Posterior cingulate gyrus (tissue), 11 donors: ENCODE results near the gene LYPLA2.
"Not testable (repeated sequence)": the region's sequence is repeated elsewhere in the genome, so short reads cannot be mapped to it uniquely, and the experiment has no call there.

Source experiments
- DNase-seq, 10 donors: peaks; one replicate each; pipeline versions ENCODE4 v3.0.0 to v3.0.0-alpha.2; 2020 to 2021; ENCODE audit warnings: mixed read lengths in 3 of 10
- intact Hi-C: fragments of 100-400 bp; cut with DNase I; formaldehyde crosslinking; loops from one replicate; pipeline ENCODE4 v1.15.1; 2023

Gene LYPLA2

DNA sequence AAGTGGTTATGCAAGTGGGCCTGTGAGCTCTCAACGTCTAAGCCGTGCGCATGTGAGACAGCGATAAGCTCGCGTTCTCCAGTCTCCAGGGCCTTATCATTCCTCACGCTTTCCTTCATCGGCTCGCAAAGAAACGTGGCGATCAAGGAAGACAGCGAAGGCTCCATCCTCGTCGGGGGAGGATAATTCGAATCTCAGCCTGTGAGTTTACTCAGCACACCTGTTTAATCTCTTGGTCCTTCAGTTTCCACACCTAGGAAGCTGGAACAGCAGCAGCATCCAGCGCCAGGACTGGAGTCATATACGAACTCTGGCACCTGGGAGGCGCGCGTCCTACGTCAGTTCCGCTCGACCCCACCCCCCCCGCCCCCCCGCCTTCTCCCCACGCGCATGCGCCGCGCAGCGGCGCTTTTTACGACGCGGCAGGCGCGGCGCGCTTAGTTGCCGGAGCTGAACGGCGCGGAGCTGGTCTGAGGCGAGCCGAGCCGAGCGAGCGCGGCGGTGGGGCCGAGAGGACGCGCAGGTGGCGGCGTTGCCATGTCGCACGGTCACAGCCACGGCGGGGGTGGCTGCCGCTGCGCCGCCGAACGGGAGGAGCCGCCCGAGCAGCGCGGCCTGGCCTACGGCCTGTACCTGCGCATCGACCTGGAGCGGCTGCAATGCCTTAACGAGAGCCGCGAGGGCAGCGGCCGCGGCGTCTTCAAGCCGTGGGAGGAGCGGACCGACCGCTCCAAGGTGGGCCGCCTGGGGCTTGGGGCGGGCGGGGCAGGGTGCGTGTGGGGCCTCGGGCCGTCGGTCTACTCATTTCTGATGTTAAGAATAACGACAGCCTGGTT lies 12.7 kb upstream of the LYPLA2 start, which contains the start of gene PITHD1:
TSS of gene PITHD1 (plus strand) at position 440 of the 836 bp plus-strand sequence. CDS start at position 538, 98 bp downstream.
- DNase-seq = peak; percentile 54 to 95 (median 72)
- intact Hi-C loops = loop anchor here (1.0 to 5.0 kb wide), 3 partner anchors 12 to 36 kb away; partner anchors contain the start of genes ELOA and GALE

- intact Hi-C loops = loop anchor here (2.0 to 5.0 kb wide), 2 partner anchors 21 to 38 kb away; partner anchors contain the start of genes ELOA and GALE
- no peak for DNase-seq
These were observed 11.0 kb upstream of the LYPLA2 start for GRCh38 chr1:23779826-23780371.

DNA sequence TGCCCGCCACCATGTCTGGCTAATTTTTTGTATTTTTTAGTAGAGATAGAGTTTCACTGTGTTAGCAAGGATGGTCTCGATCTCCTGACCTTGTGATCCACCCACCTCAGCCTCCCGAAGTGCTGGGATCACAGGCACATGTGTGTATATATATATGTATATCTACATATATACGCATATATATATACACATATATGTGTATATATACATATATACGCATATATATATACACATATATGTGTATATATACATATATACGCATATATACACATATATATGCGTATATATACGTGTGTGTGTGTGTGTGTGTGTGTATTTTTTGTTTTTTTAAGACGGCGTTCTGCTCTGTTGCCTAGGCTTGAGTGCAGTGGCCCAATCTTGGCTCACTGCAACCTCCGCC lies 7.8 kb upstream of the LYPLA2 start:
- DNase-seq, intact Hi-C loops: not testable (repeated sequence)

- intact Hi-C loops = no loop called here
- DNase-seq = no peak
These were observed 6.1 kb upstream of the LYPLA2 start for GRCh38 chr1:23784846-23785245.

GRCh38 chr1:23787701-23788100 lies 3.2 kb upstream of the LYPLA2 start:
- intact Hi-C loops = no loop called here
- DNase-seq = no peak

DNA sequence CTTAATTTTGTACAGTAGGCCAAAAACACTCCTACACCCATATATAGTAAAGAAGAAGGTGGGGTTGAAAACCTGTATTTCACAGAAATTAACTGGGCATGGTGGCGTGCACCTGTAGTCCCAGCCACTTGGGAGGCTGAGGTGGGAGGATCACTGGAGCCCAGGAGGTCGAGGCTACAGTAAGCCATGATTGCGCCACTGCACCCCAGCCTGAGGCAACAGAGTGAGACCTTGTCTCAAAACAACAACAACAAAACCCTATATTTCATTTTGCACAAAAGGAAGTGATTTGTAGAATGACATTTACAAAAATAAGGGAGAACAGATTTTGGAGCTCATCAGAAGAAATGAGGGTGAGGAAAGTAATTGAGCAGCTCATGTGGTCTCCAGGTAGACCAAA lies 2.2 kb upstream of the LYPLA2 start:
- no peak for DNase-seq
- intact Hi-C loops = no loop called here

DNA sequence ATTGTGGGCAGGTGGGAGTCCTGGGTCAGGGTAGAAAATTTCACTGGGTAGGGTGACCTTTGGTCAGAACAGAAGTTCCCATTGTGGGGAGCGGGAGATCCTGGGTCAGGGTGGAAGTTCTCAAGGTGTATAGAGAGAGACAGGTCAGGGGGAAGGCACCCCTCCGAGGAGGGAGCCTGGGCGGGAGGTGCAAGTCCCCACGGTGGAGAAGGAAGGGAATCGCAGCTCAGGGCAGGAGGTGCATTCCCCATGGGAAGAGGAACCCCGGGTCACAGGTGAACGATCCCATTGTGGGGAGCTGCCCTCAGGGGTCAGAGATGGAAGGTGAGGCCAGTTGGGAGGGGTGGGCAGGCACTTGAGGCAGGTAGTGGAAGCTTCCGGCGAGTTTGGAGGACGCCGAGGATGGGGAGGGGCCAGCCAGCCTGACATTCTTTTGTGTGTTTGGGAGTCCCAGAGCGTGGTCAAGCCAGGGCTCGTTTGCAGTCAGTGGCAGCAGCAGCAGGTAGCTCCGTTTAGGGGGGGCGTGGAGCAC lies 637 bp downstream of the LYPLA2 start:
- peak in 1 of 10 donors; percentile 82 for DNase-seq
- intact Hi-C loops = loop anchor here (1.0 kb wide), 1 partner anchor 9 kb away; the partner anchor contains the start of gene GALE

GRCh38 chr1:23792151-23792945 lies 1.4 kb downstream of the LYPLA2 start:
- DNase-seq = peak in 1 of 10 donors; percentile 36
- intact Hi-C loops = no loop called here

DNA sequence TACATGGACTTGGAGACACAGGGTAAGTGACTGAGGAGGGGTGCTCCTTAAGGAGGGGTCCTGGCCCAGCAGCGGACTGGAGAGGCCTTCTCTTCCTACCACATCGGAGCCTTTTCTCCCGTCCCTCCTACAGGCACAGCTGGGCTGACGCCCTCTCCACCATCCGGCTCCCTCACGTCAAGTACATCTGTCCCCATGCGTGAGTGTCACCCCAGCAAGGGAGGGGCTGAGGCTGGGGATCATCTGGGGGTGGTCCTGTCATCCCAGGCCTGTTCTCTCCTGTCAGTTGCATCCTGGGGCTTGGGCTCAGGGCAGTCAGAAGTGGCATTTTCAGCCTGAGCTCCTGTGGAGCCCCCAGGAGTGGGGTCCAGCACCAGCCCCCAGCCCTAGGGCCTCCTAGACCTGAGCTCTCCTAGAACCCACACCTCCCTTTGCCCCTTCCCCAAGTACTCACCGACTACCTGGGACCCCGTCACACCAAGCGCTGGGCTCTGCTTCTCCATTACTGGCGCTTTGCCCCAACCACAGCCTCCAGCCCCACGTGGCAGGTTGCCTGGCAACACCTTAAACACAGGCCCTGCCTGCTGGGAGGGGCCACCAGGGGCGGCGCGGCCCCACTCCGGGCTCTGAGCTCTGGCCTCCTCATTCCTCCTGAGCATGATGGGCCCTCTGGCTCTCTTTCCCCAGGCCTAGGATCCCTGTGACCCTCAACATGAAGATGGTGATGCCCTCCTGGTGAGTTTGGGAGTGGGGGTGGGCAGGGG lies 2.3 kb downstream of the LYPLA2 start:
- peak in 6 of 10 donors; percentile 57 to 94 (median 80) for DNase-seq
- intact Hi-C loops = no loop called here

GRCh38 chr1:23793861-23794731 lies 3.2 kb downstream of the LYPLA2 start:
- peak in 1 of 10 donors; percentile 70 for DNase-seq
- intact Hi-C loops = no loop called here

DNA sequence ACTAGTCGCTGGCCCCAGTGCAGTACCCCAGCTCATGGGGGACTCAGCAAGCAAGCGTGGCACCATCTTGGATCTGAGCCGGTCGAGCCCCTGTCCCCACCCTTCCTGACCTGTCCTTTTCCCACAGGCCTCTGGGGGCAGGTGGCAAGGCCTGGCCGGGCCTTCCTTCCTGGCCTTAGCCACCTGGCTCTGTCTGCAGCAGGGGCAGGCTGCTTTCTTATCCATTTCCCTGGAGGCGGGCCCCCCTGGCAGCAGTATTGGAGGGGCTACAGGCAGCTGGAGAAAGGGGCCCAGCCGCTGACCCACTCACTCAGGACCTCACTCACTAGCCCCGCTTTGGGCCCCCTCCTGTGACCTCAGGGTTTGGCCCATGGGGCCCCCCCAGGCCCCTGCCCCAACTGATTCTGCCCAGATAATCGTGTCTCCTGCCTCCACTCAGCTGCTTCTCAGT lies 3.8 kb downstream of the LYPLA2 start:
- intact Hi-C loops, DNase-seq: not testable (repeated sequence)

DNA sequence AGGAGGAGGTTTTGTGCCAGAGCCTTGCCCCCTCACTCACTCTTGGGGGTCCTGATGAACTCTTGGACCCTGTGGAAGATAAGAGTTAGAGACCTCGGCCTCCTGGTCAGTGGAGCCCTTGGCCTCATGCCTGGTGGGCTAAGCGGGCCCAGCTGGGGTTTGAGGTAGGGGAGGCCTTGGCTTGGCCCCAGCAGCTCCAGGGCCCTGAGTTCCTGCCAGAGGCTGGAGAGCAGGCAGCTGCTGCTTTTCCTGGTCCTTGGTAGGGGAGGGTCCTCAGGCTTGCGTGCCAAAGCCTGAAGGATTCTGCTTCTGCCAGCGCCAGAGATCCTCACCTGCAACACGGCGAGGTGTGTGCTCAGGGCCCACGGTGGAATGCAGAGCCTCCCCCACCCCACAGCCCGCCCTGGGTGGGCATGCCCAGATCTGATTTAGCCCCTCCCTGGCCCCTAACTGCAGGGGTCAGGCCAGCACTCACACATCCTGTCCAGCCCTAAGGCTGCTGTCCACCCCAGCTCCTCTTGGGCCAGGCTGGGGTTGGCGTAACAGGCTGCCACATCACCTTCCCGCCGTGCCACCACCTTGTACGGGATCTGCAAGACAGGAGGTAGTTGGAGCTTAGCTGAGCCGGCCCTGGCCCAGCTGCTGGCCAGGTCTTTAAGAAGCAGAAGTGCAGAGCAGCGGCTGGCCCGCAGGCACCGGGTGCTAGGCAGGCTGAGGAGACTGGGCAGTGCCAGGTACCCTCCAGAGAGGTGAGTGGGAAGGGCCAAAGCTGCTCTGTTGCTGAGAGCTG lies 4.9 kb downstream of the LYPLA2 start:
- intact Hi-C loops = no loop called here
- DNase-seq = peak in 1 of 10 donors; percentile 76

DNA sequence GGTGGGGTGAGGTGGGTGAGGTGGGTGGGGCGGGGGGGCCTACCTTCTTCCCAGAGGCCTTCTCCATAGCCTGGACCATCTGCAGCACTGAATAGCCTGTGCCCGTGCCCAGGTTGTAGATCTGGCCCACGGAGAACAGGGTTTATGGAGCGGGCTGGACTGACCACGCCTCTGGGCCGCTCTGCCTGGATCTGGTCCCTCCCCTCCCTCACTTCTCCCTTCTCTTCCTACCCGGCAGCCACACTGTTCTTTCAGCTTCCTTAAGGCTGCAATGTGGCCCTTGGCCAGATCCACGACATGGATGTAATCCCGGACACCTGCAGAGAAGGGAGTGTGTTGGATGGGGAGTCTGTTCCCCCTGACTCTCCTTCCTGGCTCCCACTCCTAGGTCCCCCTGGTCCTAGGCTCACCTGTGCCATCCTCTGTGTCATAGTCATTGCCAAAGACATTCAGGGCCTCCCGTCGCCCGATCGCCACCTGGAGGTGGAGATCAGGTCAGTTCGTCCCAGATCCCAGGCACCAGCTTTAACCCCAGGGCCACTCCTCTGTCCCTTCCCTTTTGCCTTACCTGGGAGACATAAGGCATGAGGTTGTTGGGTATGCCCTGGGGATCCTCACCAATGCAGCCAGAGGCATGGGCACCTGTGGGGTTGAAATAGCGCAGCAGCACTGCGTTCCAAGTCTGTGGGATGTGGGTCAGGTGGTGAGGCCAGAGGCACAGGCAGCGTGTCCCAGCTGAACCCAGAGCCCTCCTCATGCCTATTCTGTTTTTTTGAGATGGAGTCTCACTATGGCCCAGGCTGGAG lies 5.7 kb downstream of the LYPLA2 start:
- intact Hi-C loops = no loop called here
- peak in 1 of 10 donors; percentile 54 for DNase-seq

GRCh38 chr1:23797478-23798448 lies 6.8 kb downstream of the LYPLA2 start:
- intact Hi-C loops = no loop called here
- DNase-seq = peak in 1 of 10 donors; percentile 76

GRCh38 chr1:23798662-23799142 lies 7.8 kb downstream of the LYPLA2 start:
- DNase-seq = peak in 1 of 10 donors; percentile 76
- intact Hi-C loops = no loop called here

DNA sequence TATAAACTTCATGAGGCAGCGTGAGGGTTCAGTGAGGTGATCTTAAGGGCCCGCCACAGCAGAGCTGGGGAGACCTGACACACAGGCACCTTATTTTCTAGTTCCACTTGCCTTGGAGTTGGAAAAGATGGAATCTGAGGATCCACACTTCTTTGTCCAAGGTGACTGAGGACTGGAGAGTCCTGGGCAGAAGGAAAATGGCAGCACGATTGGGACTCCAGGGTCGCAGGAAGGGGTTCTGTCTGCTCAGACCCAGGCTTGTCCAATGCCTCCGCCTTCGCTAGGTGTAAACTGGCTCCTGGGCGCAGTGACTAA lies 8.3 kb downstream of the LYPLA2 start:
- no peak for DNase-seq
- intact Hi-C loops = no loop called here
